Stimulated activated CD4-positive, alpha-beta T cell treated with anti-CD3 and anti-CD28 coated beads, Interleukin-1b, Interleukin-23, amount 100 ng/mL, for 4 hours (primary cell): Measurements from ENCODE around the gene MEFV.

Experiments used
- DNase-seq, 2 donors: peaks; one replicate each; pipeline ENCODE4 v3.0.0-alpha.2; 2020; ENCODE audit warnings: low read depth in 2 of 2

MEFV gene

GRCh38 chr16:3266873-3267537 lies 10.6 kb upstream of the MEFV start:
- DNase-seq = no peak

GRCh38 chr16:3264137-3265036 lies 8.0 kb upstream of the MEFV start:
- DNase-seq = peak; percentile 92 to 98

- no peak for DNase-seq
Observed at GRCh38 chr16:3262517-3262916, 6.1 kb upstream of the MEFV start.

- DNase-seq = no peak
Observed at GRCh38 chr16:3259836-3260235, 3.4 kb upstream of the MEFV start.

GRCh38 chr16:3256866-3257465 lies 533 bp upstream of the MEFV start:
- no peak for DNase-seq

GRCh38 chr16:3254309-3254708 lies 2.1 kb downstream of the MEFV start:
- DNase-seq = no peak

GRCh38 chr16:3252967-3253366 lies 3.5 kb downstream of the MEFV start:
- DNase-seq = no peak

- no peak for DNase-seq
Observed at GRCh38 chr16:3249451-3249850, 7.0 kb downstream of the MEFV start.

GRCh38 chr16:3249020-3249419 lies 7.4 kb downstream of the MEFV start:
- DNase-seq = no peak

GRCh38 chr16:3248596-3248995 lies 7.8 kb downstream of the MEFV start:
- DNase-seq = no peak

- no peak for DNase-seq
Observed at GRCh38 chr16:3246876-3247275, 9.6 kb downstream of the MEFV start.

- no peak for DNase-seq
Observed at GRCh38 chr16:3246002-3246401, 10.4 kb downstream of the MEFV start.

- DNase-seq = no peak
Observed at GRCh38 chr16:3243882-3244281, 12.6 kb downstream of the MEFV start.

GRCh38 chr16:3242709-3243108 lies 13.7 kb downstream of the MEFV start:
- no peak for DNase-seq

- DNase-seq = no peak
Observed at GRCh38 chr16:3241761-3242160, 14.7 kb downstream of the MEFV start.

GRCh38 chr16:3235856-3236669 lies 20.4 kb downstream of the MEFV start:
- peak in 1 of 2 donors; percentile 14 for DNase-seq

GRCh38 chr16:3234857-3235561 lies 21.4 kb downstream of the MEFV start, which contains the start of gene ZNF200:
ZNF200 (minus strand) TSS chr16:3235158; CDS start chr16:3233755, 1,403 bp downstream.
- peak; percentile 83 to 87 for DNase-seq

- DNase-seq = no peak
Observed at GRCh38 chr16:3234543-3234856, 21.9 kb downstream of the MEFV start.

- no peak for DNase-seq
Observed at GRCh38 chr16:3223913-3224515, 32.4 kb downstream of the MEFV start.

GRCh38 chr16:3220839-3221238 lies 35.6 kb downstream of the MEFV start:
- DNase-seq = no peak

- no peak for DNase-seq
Observed at GRCh38 chr16:3216263-3216640, 40.2 kb downstream of the MEFV start.
